ENCODE results near the gene FBXL12.
A peak's percentile ranks its signal among the peaks of the same experiment; 100 is the strongest.
"Not testable (repeated sequence)": the region's sequence is repeated elsewhere in the genome, so short reads cannot be mapped to it uniquely, and the experiment has no call there.

The FBXL12 gene

GRCh38 chr19:9838324-9838723 lies 19.4 kb upstream of the FBXL12 start:
- DNase-seq = no peak

- no peak for DNase-seq
These were observed 17.1 kb upstream of the FBXL12 start for GRCh38 chr19:9836021-9836420.

GRCh38 chr19:9835507-9835949 lies 16.6 kb upstream of the FBXL12 start:
- DNase-seq = no peak

GRCh38 chr19:9834726-9835506 lies 16.0 kb upstream of the FBXL12 start, which contains the start of gene PIN1:
Gene PIN1 (plus strand): TSS chr19:9835318. CDS start chr19:9835345, 27 bp downstream.
- DNase-seq = peak; percentile 98

GRCh38 chr19:9834307-9834725 lies 15.4 kb upstream of the FBXL12 start:
- no peak for DNase-seq

- DNase-seq = no peak
These were observed 9.7 kb upstream of the FBXL12 start for GRCh38 chr19:9828551-9829063.

- peak; percentile 76 for DNase-seq
These were observed 8.7 kb upstream of the FBXL12 start, which contains the start of gene UBL5 for GRCh38 chr19:9827289-9828238. Gene UBL5 (plus strand): TSS chr19:9827918. CDS start chr19:9828338, 420 bp downstream.

- DNase-seq = no peak
These were observed 4.9 kb upstream of the FBXL12 start for GRCh38 chr19:9823816-9824215.

- DNase-seq = not testable (repeated sequence)
These were observed 1.2 kb upstream of the FBXL12 start for GRCh38 chr19:9820034-9820433.

GRCh38 chr19:9819596-9819909 lies 674 bp upstream of the FBXL12 start:
- DNase-seq = no peak

GRCh38 chr19:9818175-9818733 lies 625 bp downstream of the FBXL12 start:
- no peak for DNase-seq

- DNase-seq = no peak
These were observed 7.7 kb downstream of the FBXL12 start for GRCh38 chr19:9811139-9811538.

- DNase-seq = no peak
These were observed 9.7 kb downstream of the FBXL12 start for GRCh38 chr19:9808855-9809824.

GRCh38 chr19:9806803-9807202 lies 12.1 kb downstream of the FBXL12 start:
- no peak for DNase-seq

- DNase-seq = no peak
These were observed 16.9 kb downstream of the FBXL12 start for GRCh38 chr19:9801976-9802375.

- DNase-seq = no peak
These were observed 19.7 kb downstream of the FBXL12 start for GRCh38 chr19:9799162-9799561.

GRCh38 chr19:9797871-9798270 lies 21.0 kb downstream of the FBXL12 start:
- no peak for DNase-seq

GRCh38 chr19:9796113-9796773 lies 22.6 kb downstream of the FBXL12 start:
- peak; percentile 73 for DNase-seq

- peak; percentile 61 for DNase-seq
These were observed 25.7 kb downstream of the FBXL12 start for GRCh38 chr19:9793071-9793591.

GRCh38 chr19:9792206-9793070 lies 26.4 kb downstream of the FBXL12 start:
- peak; percentile 97 for DNase-seq
